Activated CD8-positive, alpha-beta memory T cell treated with anti-CD3 and anti-CD28 coated beads, Interleukin-2, amount 50 U/mL, for 4 hours (primary cell): ENCODE data around the gene KSR1.
"Not testable (repeated sequence)": the region's sequence is repeated elsewhere in the genome, so short reads cannot be mapped to it uniquely, and the experiment has no call there.

Experiments
- DNase-seq: peaks from one replicate; pipeline ENCODE4 v3.0.0-alpha.2; 2020

Gene KSR1

DNA sequence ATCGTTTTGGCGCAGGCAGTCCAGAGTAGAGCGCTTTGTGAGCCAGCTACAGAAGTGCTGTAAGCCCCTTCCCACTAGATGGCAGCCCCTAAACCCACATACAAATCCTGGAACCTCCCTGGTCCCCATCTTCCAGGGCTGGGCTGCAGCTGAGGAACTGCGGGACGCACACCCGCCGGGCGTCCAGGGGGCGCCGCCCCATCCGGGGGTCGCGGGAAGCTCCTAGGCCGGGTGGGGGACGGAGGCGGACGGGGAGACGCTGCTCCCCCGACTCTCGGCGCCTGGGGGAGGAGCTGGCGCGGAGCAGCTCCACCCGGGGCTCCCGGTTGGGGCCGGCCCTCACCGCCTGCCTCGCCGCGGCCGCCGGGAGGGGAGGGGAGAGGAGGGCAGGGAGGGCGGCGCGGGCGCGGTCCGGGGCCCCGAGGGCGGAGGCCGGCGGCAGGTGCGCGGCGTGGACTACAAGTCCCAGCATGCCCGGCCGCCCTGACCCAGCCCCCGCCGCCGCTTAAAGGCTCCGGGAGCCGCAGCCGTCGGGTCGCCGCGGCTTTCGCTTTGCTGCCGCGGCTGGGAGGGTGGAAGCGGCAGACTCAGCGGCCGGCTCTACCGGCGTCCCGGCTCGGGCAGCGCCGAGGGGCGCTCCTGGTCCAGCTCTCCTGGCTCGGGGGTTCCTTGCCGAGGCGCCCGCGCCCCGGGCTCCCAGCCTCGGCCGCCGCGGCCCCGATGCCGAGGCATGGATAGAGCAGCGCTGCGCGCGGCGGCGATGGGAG lies at the start of gene KSR1:
Gene KSR1 (plus strand): TSS at position 535 of the 767 bp plus-strand sequence. CDS start 196 bp downstream, at position 731.
- peak; percentile 83 for DNase-seq

DNA sequence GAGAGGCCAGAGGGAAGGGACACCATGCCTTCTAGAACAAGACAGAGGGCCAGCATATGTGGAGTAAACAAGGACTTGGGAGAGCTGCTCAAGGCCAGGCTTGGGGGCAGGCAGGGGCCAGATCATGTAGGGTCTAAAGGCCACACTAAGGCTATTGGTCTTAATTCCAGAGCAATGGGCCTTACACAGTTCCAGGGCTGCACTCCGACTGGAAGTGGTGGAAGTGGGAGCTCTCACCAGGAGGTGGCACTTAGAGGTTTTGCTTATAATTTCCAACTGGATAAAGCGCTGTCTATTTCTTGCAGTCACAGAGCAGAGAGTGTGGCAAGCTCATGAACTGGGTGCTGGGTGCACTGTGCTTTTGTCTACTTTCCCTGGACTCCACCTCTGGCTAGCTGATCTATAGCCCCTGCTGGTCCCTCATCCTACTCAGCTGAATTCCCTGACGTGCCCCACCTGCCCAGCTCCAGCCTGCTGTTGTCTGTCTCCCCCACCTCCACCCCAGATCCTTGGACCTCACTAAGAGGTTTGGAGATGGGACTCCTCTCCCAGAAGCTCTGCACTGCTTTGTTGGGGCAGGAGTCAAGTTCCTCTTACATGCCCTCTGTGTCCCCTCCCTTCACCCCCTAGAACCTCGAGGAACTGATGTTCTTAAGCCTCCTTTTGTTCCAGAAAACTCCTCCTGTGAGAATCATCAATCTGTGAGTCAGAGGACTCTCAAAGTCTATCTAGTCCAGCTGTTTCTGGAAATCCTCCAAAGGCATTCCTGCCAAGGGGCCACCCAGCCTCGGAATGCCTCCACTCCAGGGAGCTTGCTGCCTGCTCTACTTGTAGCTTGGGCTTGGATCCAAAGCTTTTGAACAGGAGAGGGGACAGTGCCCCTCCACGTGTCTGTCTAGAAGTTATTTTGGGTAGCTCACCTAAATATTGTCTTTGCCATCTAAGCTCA lies 48.1 kb upstream of the KSR1 start:
- DNase-seq: no peak

DNA sequence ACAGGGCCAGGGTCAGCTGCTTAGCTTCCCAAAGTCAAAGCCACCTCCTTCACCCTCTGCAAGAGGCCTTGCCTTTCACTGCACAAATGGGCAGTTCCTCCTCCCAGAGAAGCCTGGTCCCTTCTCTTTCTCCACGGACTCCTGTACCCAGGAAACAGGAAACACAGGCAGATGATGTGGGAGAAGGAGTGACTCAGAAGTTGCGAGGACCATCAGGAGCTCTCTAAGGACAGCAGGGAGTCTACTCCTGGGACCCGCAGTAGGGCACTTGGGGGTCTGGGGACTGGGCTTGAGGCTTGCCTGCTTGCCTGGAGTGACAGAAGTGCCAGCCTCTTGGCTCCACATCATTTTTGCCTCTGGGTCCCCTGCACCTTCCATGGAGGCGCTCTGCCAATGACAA lies 47.4 kb upstream of the KSR1 start:
- DNase-seq: no peak

DNA sequence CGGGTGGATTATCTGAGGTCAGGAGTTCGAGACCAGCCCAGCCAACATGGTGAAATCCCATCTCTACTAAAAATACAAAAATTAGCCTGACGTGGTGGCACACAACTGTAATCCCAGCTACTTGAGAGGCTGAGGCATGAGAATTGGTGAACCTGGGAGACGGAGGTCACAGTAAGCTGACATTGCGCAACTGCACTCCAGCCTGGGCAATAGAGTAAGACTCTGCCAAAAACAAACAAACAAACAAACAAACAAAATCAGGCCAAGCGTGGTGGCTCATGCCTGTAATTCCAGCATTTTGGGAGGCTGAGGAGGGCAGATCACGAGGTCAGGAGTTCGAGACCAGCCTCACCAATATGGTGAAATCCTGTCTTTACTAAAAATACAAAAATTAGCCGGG lies 44.1 kb upstream of the KSR1 start:
- not testable (repeated sequence) for DNase-seq

DNA sequence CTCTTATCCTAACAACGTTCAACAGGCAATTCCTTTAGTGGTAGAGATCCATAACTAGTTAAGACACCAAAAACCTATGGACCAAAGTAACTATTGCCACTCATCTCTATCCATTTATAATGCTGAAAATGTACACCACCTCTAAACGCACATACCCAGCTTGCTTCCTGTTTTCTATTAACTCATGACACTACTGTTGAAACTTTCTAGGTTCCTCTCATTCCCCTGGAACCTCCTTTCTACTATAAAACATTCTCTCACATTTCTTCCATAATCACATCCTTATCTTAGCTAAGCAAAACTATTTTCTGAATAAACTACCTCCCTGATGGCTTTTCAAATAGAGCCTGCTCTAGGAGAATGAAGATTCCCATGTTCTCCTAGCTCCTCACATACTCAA lies 42.9 kb upstream of the KSR1 start:
- DNase-seq: no peak

DNA sequence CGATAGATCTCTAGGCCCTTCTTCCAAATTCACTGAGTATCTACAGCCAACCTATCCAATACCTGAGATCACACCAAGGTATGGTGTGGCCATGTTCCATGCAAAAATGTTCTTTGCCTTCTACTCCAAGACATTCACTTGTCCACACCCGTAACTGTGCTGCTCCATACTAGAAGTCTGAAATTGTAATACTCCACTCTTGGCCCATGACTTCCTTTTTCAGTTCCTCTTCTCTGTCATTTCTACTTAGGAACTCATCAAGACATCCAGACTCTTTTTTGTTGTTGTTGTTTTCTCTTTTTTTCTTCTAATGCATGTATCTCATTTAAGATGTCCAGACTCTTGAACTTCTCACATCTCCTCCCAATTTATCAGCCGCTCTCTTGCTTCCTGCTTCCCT lies 42.5 kb upstream of the KSR1 start:
- no peak for DNase-seq

DNA sequence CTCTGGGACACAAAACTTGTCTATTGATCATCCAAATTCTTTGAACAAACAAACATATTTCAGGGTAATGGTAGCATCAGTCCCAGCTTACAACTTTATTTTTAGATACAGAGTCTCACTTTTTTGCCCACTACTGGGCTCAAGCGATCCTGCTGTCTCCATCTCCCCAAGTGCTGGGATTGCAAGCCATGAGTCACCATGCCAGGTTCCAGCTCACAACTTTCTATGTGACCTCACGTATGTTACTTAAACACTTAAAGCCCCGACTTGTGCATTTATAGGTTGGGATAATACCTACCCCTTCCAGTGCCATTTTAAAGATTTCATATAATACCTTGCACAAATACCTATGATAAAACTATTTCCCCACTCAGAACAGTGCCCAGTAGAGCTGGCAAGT lies 42.0 kb upstream of the KSR1 start:
- DNase-seq: no peak

DNA sequence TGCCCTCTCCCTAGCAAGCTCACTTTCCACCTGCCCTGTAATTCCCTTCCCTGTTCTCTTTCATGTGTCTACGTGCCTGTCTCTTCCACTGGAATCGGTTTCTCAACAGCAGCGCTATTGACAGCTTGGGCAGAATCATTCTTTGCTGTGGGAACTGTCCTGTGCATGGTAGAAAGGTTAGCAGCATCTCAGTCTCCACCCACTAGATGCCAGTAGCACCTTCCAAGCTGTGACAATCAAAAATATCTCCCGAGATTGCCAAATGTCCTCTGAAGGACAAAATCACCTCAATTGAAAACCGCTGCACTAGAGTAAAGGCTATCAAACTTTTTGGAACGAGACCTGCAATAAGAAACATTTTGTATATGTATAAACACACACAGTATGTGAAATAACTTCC lies 41.6 kb upstream of the KSR1 start:
- DNase-seq: no peak

DNA sequence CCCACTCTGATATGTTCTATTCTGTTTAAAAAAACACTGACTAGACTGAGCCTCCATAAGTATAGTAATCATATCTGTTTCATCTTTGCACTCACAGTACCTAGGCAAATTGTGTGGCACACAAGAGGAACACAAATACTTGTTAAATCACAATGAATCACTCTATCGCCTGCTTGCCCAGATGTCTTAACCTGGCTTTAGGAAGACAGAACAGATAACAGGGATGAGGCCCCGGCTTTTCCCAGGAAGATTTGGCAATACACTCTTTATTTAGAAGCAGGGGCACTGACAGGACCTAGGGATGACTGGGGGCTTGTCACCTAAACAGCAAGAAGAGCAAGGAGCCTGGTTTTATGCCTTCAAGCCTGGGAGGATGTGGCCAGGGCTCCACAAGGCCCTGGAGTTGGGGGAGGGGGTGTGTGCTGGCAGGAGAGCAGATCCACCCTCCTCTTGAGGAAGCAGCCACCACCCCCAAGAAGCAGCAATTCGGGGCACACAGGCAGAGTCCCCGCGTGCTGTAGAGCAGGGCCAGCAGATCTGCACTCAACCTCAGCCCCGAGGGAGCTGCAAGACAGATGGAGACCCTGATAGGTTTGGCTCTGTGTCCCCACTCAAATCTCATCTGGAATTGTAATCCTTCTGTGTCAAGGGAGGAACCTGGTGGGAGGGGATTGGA lies 41.0 kb upstream of the KSR1 start:
- DNase-seq: no peak

DNA sequence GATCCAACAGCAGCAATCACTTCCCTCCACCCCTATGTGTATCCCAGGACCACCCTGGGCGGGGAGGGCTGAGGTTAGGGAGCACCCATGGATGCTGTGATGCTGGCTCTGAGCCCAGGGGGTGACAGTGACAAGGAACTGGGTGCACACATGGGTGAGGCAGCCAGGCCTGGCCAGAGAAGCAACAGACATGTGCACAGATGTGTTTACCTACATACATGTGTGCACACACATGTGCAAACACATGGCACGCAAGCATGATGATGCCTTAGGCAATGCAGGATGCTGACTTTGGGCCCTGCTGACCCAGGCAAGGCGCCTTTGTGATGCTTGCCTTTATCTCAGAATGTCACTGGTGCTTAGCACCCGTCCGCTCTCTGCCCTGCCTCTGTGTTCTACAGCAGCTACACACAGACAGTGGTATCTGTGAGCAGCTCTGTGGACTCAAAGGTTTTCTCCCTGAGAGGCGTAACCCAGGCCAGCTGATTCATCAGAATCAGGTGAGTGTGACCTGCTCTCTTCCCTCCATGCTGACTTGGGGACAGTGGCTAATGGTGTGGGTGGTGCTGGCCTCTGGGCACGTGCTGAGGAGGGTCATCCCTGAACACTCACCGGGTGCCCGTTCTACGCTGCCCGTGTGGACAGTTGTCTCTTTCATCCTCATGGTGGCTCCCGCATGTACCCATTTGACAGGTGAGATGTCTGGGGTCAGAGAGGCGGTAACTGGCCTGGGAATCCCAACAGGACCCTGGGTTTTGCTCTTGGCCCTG lies 38.5 kb upstream of the KSR1 start:
- no peak for DNase-seq

DNA sequence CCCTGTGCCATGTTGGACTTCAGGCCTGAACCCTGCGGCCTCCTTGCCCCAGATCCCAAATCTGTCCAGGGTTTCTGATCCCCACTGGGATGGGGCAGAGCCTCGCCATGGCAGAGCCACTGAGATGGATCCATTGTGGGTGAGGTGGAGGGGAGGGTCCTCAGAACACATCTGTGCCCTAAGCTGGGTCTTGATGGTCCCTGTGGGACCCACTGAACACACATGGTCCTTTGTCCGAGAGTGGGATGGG lies 38.0 kb upstream of the KSR1 start:
- no peak for DNase-seq

DNA sequence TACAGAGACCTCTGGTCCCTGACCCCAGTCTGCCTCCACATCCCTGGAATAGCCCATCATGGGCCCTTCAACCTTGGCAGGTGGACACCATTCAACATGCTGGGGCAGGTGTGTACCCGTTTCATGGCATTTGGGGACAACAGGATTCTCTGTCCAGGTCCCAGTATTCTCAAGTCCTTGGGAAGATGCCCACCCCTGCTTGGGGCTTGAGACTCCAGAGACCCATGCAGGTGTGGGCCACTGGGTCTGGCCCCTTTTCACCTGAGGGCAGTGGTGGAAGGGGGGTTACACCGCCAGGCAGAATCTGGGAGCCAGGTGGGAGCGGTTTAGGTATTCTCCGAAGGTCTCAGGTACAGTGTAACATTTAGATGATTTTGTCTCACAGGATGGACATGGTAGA lies 37.1 kb upstream of the KSR1 start:
- no peak for DNase-seq

DNA sequence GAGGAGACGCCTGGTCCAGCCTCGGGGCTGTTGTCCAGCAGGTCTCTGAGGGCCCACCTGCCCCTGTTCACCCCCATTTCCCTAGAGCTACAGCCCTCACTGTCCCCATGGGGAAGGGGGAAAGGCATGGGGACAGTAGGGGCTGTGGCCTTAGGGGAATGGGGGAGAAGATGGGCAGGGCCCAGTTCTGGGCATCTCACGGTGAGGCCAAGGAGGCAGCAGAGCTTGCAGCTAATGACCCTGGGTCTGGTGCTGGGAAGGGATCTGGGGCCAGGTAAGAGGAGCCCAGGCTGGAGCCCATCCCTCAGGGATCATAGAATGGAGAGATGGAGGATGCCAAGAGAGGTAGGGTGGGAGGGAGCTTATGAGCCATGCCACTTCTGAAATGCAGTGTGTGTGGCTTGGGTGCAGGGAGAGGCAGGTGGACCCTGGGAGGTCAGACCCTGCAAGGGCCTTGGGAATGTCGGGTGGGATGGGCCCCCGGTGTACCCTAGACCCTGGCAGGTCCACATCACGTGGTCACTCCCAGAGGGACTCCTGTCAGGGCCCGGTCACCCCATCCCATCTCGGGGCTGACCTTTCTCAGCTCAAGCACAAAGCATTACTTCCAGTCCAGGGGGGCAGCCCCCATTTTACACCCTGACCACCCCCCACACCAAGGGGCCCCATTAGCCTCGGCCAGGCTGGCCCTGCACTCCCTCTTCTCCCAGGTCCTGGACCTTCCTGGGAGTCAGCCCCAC lies 35.9 kb upstream of the KSR1 start:
- DNase-seq: no peak

DNA sequence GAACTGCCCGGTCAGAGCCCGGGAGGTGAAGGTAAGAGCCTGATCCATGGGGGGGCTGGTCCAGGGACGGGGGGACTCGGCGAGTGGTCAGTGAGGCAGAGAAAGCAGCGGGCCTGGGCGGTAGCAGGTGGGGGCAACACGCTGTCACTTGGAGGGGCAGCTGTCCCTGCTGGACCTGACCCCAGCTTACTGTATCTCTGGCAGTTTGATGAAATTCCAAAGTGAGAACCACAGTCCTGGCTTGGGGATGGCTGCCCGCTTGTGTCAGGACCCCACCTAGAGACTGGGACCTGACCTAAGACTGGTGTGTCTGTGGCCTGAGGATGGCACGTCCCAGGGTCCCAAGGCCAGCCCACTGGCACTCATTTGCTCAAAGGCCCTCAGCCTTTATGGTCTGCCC lies 35.1 kb upstream of the KSR1 start:
- DNase-seq: no peak

DNA sequence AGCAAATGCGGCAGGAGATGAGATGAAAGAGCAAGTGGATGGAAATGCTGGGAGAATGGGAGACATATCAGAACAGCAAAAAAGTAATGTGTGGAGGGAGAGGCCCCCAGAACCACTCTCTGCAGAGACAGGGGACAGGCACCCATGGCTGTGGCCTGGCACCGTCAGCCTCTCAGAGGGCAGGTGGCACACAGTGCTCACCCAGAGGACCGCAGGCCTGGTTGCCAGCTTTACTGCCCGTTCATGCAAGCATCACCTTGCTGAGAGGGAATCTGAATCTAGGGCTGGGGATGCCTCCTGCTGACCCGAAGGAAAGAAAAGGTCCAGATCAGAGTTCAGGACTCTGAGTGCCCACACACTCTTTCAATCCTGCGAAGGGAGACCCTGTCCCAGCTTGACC lies 34.6 kb upstream of the KSR1 start:
- not testable (repeated sequence) for DNase-seq

DNA sequence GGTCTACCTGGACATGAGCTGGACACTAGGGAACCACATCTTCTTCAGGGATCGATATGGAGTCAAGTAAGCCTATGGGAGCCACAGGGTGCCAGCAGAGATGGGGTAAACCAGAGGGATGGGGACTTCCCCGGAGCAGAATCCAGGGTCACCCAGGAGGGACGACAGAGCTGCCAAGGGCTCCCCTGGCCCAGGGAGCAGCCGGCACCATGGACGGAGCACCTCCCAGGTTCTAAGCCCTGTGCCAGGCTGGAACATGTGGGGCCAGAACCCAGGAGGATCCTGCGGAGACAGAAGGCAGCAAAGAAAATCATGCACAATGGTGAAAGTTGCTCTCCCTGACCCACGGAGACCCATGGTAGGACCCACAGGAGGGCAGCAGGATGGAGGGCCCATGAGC lies 33.6 kb upstream of the KSR1 start:
- DNase-seq: no peak

DNA sequence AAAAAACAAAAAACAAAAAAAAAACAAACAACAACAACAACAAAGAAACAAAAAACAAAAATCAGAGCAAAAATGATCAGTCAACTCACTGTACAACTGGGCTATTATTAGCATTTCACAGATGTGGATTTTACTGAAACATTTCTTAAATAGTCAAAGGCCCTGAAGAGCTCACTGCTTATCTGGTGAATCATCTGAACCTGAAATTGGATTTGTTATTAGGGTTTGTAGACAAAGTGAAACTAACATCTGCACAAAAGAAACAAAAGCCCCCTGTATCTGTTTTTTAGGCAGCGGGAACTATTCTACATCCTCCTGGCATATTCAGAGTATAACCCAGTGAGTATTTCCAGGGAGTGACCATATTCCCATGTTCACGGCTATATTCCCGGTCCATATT lies 32.6 kb upstream of the KSR1 start:
- DNase-seq: no peak

DNA sequence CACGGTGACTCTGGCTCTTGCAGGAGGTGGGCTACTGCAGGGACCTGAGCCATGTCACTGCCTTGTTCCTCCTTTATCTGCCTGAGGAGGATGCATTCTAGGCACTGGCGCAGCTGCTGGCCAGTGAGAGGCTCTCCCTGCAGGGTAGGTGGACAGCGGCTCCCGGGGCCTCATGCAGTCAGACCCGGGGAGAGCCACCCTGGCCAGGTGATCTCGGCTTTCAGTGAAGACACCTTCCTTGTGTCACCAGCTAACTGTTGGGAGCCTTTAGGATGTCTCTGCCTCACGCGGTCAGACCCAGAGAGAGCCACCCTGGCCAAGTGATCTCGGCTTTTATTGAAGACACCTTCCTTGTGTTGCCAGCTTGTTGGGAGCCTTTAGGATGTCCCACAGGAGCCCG lies 31.7 kb upstream of the KSR1 start:
- DNase-seq: no peak

DNA sequence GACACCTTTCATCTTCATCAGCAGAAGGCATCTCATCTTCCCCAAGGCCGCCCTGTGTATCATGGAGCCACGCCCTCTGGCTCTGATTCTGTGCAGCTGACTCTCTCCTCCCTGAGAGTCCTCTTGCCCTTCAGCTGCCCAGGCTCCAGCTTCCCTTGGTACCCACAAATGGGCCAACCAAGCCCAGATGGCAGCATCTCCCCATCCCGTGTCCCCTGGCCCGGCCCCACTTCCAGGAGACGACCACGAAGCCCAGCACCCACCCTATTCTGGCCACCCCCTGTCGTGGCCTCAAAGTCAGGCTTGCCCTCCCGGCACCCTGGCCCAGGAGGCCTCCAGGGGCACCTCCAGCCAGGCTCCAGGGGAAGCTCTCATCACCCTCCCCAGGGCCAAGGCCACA lies 31.3 kb upstream of the KSR1 start:
- no peak for DNase-seq

DNA sequence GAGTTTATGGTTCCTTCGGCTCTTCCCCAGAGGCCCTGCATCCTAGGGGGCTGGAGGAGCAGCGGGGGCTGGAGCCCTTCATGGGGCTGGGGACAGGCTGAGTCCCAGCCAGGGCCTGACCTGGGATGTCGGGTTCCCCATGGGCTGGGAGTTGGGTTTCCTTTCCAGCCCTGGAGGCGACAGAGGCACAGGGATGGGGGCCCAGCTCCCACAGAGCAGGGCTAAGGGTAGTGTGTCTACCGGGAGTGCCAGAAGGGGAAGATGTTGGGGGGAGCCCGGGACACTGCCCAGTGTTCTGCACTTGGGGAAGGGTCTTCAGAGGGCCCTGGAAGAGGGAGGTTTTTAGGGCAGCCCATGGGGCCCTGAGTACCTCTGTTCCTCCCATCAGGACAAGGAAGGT lies 30.7 kb upstream of the KSR1 start:
- not testable (repeated sequence) for DNase-seq

DNA sequence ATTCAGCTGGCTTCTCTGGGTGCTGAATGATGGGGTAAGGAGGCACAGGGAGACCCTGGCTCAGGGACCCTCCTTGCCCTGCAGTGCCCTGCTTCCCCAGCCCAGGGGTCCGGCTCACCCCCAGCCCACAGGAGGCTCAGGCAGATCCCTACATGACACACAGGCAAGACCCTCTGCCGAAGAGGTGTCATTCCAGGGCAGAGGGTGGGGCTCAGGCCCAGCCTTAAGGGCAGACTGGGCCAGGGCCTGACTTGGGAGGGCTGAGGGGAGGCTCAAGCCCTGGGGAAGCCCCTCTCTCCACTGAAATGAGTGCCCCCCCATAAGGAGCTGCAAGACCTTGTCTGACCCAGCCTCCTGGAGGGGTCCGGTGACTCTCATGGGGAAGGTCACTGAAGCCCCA lies 30.3 kb upstream of the KSR1 start:
- no peak for DNase-seq

DNA sequence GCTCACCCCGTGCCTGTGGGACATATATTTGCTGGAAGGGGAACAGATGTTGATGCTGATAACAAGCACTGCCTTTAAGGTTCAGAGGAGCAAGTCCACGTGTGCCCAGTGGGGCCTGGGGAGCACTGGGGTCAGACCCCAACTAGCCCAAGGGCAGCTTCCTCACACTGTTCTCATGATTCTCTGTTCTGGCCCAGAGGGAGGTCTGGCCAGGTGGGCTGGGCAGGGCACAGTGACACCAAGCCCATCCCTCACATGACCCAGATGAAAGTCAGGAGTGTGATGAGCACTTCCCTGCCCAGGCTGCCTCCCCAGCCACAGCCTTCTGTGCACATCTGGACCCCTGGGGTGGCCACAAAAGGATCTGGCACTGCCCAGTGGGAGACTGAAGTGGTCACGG lies 29.8 kb upstream of the KSR1 start:
- DNase-seq: not testable (repeated sequence)
